Stimulated activated CD8-positive, alpha-beta memory T cell treated with anti-CD3 and anti-CD28 coated beads, Interleukin-7, amount 100 ng/mL, for 1 hour (primary cell): ENCODE measurements around the gene C7.
"Not testable (repeated sequence)": the region's sequence is repeated elsewhere in the genome, so short reads cannot be mapped to it uniquely, and the experiment has no call there.

ENCODE experiments used
- DNase-seq, 2 donors: peaks; one replicate each; pipeline ENCODE4 v3.0.0-alpha.2; 2020; ENCODE audit warnings: low read depth in 2 of 2

Gene C7

DNA sequence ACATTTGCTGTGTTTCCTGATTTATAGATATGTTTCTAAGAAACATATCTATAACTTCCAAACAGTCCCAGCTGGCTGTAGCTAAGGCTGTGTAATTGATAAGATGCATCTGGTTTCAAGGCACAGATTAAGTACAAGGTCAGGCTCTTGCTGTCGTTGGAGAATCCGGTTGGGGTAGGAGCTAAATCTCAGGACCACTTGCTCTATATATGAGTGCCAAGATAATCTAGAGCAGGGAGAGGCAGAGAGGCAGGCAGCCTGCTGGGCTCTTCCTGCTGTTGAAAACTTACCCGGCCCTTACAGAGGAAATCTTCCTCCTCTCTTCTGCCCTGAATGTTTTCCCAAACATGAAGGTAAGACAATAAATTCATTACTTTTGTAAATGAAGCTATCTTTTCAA is at the start of gene C7:
Gene C7 (plus strand): TSS at position 234 of the 400 bp plus-strand sequence. CDS start 114 bp downstream, at position 348.
- DNase-seq: no peak

DNA sequence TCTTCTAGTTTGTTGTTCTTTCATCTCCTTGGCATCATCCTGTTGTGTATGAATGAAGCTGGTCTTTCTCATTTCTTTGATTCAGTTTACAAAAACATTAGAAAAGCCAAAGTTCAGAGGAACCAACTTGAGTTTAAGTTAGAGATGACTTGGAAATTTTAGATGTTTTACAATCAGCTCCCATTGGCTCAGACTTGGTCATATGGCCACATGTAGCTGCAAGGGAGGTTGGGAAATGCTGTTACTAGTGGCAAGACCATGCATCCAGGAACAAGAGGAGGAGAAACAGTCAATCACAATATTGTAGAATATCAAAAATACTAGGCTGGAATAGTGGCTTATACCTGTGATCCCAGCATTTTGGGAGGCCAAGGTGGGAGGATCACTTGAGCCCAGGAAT is 48.6 kb upstream of the C7 start:
- no peak for DNase-seq

DNA sequence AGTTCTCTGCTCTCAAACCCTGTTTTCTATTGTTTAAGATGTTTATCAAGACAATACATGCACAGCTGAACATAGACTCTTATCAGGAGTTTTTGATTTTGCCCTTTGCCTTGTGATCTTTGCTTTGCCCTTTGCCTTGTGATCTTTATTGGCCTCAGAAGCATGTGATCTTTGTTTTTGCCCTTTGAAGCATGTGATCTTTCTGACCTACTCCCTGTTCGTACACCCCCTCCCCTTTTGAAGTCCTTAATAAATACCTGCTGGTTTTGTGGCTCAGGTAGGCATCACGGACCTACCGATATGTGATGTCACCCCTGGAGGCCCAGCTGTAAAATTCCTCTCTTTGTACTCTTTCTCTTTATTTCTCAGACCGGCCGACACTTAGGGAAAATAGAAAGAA is 44.3 kb upstream of the C7 start:
- not testable (repeated sequence) for DNase-seq

DNA sequence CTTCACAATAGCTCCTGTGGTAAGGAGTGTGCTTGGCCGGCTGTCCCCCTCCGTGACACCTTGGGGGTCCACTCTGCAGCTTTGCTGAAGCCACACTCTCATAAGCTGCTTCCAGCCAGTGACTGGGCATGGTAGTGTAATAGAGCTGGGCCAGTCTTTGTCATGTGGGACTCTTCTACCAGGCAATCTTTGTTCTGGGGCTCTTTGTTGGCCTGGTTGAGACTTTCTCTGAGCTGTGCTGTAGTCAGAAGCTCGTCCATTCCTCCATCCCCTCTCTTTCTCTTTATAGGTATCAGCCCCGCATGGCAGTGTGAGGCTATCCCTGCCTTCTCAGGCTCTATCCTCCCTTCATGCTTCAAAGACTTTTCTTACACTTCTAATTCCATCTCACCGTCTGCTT is 42.5 kb upstream of the C7 start:
- DNase-seq: no peak

DNA sequence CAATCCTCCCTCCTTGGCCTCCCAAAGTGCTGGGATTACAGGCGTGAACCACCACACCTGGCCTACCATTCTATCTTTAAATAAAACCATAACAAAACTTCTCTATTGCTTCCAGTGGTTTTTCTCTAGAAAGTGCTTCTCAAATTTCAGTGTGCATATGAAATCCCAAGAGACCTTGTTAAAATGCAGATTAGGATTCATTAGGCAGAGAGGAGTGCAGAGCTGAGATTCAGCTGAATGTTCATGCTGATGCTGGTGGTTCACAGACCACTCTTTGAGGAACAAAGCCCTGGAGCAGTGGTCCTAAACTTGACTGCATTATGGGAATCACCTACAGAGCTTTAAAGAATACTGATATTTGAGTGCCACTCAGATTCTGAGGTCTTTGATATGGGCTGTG is 39.9 kb upstream of the C7 start:
- no peak for DNase-seq

DNA sequence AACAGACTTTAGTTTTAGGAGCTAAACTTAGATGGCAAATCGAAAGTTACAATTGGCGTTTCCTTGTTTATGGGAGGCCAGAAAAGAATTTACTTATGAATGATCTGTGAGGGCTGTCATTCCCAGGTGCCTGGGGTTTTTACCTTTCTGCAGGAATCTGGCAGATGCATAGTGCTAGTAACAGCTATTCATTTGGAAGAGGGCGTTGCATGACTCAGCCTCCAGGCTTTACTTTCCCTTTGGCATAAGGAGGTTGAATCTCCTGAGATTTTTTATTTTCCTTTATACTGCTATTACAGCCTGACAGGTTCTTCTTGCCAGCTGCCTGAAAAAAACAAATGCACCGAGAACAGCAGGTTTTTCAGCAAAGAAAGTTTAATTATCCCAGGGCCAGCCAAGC is 38.1 kb upstream of the C7 start:
- no peak for DNase-seq

DNA sequence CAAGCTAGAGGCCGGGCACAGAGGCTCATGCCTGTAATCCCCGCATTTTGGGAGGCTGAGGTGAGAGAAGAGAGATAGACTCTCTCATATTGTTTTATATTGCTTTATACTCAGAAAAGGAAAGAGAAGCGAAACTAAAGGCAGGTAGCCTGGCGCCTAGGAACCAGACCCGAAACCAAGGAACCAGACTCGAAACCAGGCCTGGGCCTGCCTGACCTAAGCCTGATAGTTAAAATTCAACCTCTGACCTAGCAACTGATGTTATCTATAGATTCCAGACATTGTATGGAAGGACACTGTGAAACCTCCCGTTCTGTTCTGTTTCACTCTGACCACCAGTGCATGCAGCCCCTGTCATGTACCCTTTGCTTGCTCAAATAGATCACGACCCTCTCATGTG is 37.0 kb upstream of the C7 start:
- DNase-seq: not testable (repeated sequence)

DNA sequence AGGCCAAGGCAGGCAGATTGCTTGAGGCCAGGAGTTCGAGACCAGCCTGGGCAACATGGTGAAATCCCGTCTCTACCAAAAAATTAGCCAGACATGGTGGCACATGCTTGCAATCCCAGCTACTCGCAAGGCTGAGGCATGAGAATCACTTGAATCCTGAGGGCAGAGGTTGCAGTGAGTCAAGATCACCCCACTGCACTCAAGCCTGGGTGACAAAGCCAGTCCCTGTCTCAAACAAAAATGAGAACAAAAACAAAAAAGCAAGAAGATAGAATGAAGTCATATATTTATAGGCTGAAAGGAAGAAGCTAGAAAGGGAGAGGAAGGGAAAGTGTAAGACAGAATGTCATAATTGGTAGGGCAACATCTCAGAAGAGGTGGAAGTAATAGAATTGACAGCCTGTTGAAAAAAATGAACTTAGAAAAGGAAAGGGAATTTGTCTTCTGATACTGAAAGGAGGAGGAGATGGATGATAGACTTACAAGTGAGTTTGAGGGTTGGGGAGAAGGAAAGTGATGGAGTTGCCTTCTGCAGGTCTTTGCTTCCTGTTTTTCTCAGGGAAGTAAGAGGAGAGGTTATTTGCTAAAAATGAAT is 35.9 kb upstream of the C7 start:
- no peak for DNase-seq

DNA sequence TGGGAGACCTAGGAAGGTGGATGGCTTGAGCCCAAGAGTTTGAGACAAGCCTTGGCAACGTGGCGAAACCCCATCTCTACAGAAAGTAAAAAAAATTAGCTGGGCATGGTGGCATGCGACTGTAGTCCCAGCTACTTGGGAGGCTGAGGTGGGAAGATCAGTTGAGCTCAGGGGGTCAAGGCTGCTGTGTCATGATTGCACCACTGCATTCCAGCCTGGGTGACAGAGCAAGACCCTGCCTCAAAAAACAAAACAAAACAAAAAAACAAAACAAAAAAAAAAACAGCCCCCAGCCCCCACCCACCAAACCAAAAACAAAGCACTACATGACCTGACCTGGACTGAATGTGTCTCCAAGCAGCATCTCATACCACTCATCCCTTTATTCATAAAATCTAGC is 33.3 kb upstream of the C7 start:
- no peak for DNase-seq

DNA sequence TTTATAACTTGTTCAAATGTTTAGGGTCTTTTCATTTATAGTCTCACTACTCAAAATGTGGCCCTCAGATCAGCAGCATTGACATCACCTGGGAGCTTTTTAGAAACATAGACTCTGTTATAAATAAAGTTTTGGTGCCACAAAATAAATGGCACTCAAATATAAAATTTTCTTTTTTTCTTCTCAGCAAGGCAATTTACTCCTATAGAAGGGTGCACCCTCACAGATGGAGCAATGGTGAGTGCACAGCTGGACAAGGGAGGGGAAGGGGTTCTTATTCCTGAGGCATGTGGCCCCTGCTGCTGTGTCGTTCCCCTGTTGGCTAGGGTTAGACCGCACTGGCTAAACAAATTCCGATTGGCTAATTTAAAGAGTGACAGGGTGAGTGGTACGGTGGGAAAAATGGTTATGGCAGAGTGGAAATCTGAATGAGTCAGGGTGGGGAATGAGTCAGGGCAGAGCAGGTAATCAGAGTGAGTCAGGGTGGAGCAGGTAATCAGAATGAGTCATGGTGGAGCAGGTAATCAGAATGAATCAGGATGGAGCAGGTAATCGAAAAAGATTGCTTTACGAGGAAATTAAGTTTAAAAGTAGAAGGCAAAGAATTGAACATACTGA is 31.8 kb upstream of the C7 start:
- DNase-seq: no peak

DNA sequence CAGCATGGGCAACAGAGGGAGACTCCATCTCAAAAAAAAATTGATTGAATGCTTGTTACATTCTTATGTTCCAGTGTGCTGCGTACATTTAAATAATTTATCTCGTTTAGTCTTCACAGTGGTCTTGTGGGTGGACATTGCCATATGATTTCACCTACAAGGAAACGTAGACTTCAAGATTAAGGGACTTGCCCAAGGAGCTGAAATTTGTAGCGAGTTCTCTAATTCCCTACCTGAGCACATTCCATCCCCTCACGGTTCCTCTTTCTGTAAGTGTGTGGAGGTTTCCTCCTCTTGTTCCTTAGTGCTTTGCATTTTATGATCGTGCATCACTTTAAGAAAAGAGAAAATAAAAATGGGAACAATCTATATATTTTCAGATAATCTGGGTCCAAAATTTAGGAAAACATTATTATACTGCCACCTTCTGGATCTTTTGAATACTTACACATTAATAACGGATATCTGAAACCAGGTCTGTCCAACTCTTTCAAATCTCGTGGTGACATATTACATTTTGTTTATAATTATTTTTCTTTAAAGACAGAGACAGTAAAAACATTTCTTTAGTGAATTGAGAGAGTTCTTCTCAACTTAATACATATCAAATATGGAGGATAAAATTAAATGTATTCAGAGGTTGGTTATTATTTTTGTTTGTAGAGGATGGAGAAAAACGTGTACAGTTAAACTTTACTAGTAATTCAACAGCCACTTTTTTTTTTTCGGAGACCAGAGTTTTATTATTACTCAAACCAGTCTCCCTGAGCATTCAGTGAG is 29.9 kb upstream of the C7 start:
- DNase-seq: no peak

DNA sequence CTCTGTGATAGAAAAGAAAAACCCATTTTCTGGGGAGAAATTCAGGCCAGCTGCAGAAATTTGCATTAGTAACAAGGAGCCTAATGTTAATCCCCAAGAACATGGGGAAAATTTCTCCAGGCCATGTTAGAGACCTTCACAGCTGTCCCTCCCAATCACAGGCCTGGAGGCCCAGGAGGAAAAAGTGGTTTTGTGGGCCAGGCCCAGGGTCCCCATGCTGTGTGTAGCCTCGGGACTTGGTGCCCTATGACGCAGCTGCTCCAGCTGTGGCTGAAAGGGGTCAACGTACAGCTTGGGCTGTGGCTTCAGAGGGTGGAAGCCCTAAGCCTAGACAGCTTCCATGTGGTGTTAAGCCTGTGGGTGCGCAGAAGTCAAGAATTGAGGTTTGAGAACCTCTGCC is 27.0 kb upstream of the C7 start:
- no peak for DNase-seq

DNA sequence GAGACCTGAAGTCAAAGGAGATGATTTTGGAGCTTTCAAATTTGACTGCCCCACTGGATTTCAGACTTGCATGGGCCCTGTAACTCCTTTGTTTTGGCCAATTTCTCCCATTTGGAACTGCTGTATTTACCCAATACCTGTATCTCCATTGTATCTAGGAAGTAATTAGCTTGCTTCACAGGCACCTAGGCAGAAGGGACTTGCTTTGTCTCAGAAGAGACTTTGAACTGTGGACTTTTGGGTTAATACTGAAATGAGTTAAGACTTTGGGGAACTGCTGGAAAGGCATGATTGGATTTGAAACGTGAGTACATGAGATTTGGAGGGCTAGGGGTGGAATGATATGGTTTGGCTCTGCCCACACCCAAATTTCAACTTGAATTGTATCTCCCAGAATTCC is 26.2 kb upstream of the C7 start:
- DNase-seq: not testable (repeated sequence)

DNA sequence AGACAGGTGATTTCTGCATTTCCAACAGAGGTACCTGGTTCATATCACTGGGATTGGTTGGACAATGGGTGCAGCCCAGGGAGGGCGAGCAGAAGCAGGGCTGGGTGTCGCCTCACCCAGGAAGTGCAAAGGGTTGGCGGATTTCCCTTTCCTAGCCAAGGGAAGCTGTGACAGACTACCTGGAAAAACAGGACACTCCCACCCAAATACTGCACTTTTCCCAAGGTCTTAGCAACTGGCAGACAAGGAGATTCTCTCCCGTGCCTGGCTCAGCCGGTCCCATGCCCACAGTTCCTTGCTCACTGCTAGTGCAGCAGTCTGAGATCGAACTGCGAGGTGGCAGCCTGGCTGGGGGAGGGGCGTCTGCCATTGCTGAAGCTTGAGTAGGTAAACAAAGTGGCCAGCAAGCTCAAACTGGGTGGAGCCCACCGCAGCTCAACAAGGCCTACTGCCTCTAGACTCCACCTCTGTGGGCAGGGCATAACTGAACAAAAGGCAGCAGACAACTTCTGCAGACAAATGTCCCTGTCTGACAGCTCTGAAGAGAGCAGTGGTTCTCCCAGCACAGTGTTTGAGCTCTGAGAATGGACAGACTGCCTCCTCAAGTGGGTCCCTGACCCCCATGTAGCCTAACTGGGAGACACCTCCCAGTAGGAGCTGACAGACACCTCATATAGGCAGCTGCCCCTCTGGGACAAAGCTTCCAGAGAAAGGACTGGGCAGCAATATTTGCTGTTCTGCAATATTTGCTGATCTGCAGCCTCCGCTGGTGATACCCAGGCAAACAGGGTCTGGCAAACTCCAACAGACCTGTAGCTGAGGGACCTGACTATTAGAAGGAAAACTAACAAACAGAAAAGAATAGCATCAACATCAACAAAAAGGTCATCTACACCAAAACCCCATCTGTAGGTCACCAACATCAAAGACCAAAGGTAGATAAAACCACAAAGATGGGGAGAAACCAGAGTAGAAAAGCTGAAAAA is 13.6 kb upstream of the C7 start:
- not testable (repeated sequence) for DNase-seq

DNA sequence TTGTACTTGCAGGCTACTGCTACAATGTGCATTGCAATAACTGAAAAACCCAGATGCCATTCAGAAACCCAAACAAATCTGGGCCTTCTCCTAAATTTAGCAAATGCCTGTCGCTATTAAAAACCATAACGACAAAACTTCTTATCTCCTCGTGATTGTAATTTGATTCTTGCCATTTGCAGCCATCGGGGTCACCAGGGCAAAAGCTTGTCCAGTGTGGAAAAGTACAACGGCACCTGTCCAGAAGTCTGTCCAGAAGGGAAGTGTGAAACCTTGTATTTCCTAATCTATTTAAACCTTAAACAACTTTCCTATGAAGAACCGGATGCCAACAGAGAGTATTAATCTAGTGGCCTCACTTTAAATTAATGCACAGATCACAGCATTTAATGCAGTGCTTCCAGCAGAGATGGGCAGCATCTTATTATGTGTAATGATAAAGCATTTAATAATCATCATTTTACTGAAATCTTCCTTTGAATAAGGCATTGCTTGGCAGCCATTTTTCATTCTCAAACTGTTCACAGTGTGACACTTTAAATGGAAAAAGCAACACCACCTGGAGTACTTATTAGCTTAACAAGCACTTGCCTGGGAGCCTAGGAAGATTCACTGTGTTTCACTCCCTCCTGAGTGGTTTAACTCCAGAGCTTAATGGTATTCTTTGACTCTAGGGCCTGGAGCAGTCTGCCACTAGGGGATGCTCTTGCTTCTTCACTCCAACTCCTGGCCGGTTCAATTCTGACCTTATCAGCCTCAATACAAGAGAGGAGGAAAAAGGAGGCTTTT is 4.9 kb upstream of the C7 start:
- DNase-seq: no peak

DNA sequence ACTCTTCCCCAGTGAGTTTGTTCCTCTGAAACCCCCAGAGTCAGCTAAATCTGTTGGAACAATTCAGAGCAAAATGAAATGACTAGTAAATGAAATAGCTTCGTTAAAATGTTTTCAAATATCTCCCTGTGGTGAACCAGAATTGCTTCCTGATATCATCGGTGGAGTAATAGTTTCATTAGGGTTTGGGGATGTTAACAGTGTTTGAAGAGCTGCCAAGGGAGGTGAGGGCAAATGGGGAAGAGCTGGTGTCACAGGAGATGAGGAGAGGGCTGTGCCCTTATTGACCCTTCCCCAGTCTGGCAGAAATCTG is 4.3 kb upstream of the C7 start:
- no peak for DNase-seq

DNA sequence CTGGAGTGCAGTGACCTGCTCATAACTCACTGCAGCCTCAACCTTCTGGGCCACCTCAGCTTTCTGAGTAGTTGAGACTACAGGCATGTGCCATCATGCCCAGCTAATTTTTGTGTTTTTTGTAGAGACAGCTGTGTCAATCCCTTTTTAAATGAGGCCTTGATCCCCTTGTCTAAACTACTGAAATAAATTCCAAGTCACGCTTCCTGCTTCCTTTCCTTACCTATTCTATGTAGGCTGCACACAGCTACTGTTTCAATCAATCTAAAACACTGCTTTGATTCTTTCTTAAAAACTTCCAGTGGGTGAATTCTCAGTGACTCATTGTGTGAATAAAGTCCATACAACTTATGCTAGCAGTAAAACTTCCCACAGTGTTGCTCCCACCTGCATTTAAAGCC is 2.9 kb upstream of the C7 start:
- DNase-seq: no peak

DNA sequence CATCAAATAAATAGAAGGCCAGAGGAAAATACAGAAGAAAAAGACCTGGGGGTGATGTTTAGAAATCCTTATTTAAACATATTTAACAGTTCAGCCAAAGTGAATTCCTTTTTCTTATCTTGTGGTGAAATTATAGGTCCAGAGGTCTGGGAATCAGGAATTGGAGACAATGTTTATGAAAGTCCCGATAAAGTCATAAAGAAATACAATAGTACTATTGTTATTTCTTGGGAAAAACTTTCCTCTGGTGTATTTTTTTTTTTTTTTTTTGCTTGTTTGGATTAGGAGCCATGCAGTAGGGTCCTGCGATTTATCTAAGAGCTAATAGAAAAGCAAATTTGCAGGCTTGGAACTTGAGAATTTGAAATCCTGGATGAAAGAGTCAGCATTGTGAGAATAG is 426 bp downstream of the C7 start:
- no peak for DNase-seq

DNA sequence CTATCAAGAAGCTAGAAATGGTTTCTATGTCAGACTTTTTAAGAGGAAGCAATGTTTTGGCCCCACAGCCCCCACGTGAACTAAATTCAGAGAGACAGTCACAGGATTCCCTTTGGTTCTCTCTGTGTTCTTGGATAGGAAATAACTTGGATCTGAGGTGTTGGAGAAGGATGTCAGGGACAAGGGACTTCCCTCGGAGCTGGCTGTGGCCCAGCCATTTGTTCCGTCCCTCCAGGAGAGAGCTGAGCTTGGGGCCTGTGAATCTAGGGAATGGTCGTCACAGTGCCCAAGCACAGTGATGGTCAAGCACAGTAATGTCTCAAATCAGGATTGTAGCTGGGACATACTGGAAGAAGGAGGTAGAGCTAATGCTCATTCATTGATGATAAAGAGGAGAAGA is 2.0 kb downstream of the C7 start:
- no peak for DNase-seq

DNA sequence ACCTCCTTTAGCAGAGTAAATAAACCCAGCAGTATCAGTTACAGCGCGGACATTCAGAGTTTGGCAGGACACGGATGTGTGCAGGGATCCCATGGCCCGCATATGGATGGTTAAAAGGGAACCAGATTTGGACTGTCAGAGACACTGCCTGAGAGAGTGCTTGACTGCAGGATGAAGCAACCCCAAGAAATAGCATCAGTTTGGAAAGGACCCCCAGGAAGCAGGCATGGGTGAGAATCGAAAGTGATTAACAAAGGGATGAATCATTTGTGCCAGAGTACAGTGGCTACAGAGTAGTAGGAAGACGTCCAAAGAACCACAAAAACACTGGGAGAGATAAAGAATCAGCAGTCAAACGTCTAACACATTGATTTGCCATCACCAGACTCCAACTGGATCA is 5.5 kb downstream of the C7 start:
- no peak for DNase-seq

DNA sequence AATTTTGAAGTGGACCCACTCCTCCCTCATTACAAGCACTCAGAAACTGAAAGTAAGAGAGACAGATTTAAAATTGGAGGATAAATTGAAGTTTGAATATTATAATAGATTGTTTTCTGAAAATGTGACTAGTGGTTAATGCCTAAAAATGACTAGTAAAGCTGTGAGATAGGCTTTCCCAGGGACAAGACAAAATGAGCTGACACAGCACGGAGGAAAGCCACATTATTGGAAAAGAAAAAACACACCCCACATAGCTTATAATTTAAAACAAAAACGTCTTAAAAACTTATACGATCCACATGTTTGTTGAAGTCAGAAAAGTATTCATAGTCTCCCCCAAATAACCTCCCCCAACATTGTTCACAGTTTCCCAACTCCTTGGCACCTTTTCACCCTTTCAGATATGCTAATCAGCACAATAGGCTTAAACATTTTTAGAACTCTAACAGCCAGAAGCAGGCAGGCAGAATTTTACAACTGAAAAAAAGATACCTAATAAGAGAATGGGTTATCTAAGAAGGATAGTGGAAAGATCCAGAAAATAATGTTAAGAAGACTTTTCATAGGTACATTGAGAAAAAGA is 6.1 kb downstream of the C7 start:
- DNase-seq: no peak
